HCT116 (cell line): ENCODE data around the gene ASB15. TPM values are rescaled to one million over a fixed set of nuclear protein-coding genes. Genes with fewer than 3 reads are reported as not detected.

Source experiments
- ATAC-seq: fragments of 200-7000 bp; cut with Tn5 transposase; 2 replicates; pipeline ENCODE4 v1.9.1; 2020; ENCODE audit warnings: mild to moderate bottlenecking, moderate library complexity
- BruUV-seq: library from RNA; stranded (reverse); fragments of 400-500 nt; replicated peaks from 2 replicates; lab custom pipeline; 2021; lab: Mats Ljungman, UMichigan
- CTCF ChIA-PET: fragments of 300-600 bp; sonication (Branson Sonifier 250); formaldehyde crosslinking; loops from one replicate; lab custom pipeline; 2021; ENCODE audit warnings: antibody characterized with exemption; lab: Charles Lee
- POLR2A ChIA-PET: fragments of 300-600, 350-600 bp; sonication (Branson Sonifier 250); formaldehyde crosslinking; loops from one replicate; lab custom pipeline; 2021; ENCODE audit warnings: antibody characterized with exemption; lab: Charles Lee
- RAD21 ChIA-PET, 2 experiments: fragments of 300-600 bp; sonication (Branson Sonifier 250); formaldehyde crosslinking; loops; one replicate each; lab custom pipeline; 2023; ENCODE audit warnings: low total read pairs in 2 of 2; ENCODE audit not compliant: uncharacterized antibody in 2 of 2, unreplicated experiment in 2 of 2, low non-redundant PET in 1 of 2; lab: Charles Lee
- DNase-seq: peaks from one replicate; pipeline ENCODE4 v3.0.0-alpha.2; 2010; ENCODE audit warnings: low read depth, low spot score
- H2AFZ ChIP-seq: fragments of 200-600 bp; shearing (Covaris generic), sonication (generic); 2 replicates; pipeline ENCODE4 v1.6.1; 2017; ENCODE audit warnings: low read depth, mixed run types, mixed read lengths, antibody characterized with exemption, low read length; ENCODE audit not compliant: poor library complexity, severe bottlenecking
- H3K27ac ChIP-seq: 2 replicates; pipeline ENCODE4 v1.5.1; 2012; ENCODE audit warnings: low read depth, low read length
- H3K27me3 ChIP-seq: fragments of 200-600 bp; sonication (generic); 2 replicates; pipeline ENCODE4 v1.6.1; 2016; ENCODE audit warnings: mixed run types, low read length, mixed read lengths; ENCODE audit not compliant: insufficient read depth
- H3K36me3 ChIP-seq, 2 experiments: fragments of 200-500 bp in 1 of 2; fragments of 200-600 bp in 1 of 2; sonication (Bioruptor generic) in 1 of 2; sonication (generic) in 1 of 2; 2 replicates each; pipeline versions ENCODE4 v1.5.1 to v1.6.1; 2014 to 2016; ENCODE audit warnings: low read length in 2 of 2, inconsistent platforms in 1 of 2, mixed read lengths in 1 of 2, mixed run types in 1 of 2; ENCODE audit not compliant: insufficient read depth in 2 of 2, control insufficient read depth in 1 of 2
- H3K4me1 ChIP-seq, 2 experiments: fragments of 200-600 bp in 1 of 2; sonication (generic) in 1 of 2; 2 replicates each; pipeline versions ENCODE4 v1.5.1 to v1.6.1; 2012 to 2017; ENCODE audit warnings: low read length in 2 of 2, inconsistent platforms in 1 of 2, mild to moderate bottlenecking in 1 of 2, mixed read lengths in 1 of 2, mixed run types in 1 of 2, moderate library complexity in 1 of 2; ENCODE audit not compliant: insufficient read depth in 2 of 2, control insufficient read depth in 1 of 2
- H3K4me2 ChIP-seq: fragments of 200-600 bp; sonication (generic); 2 replicates; pipeline ENCODE4 v1.6.1; 2017; ENCODE audit warnings: mixed run types, low read length, mixed read lengths
- H3K4me3 ChIP-seq, 2 experiments: fragments of 200-600 bp in 1 of 2; sonication (generic) in 1 of 2; replicated peaks in 1 of 2; 2 replicates each; pipeline ENCODE4 v1.5.1; 2011 to 2016; ENCODE audit warnings: low read length in 2 of 2, control low read depth in 1 of 2, low read depth in 1 of 2, mild to moderate bottlenecking in 1 of 2, mixed read lengths in 1 of 2, mixed run types in 1 of 2
- H3K79me2 ChIP-seq: fragments of 200-600 bp; sonication (generic); 2 replicates; pipeline ENCODE4 v1.6.1; 2017; ENCODE audit warnings: mild to moderate bottlenecking, mixed run types, low read length, moderate library complexity, mixed read lengths; ENCODE audit not compliant: insufficient read depth
- H3K9ac ChIP-seq: fragments of 200-600 bp; sonication (generic); 2 replicates; pipeline ENCODE4 v1.6.1; 2016; ENCODE audit warnings: low read length, mixed read lengths
- H3K9me2 ChIP-seq: fragments of 200-600 bp; sonication (generic), shearing (Covaris generic); 2 replicates; pipeline ENCODE4 v1.6.1; 2017; ENCODE audit warnings: mixed run types, mild to moderate bottlenecking, moderate library complexity; ENCODE audit not compliant: insufficient read depth
- H3K9me3 ChIP-seq, 2 experiments: fragments of 200-500 bp in 1 of 2; fragments of 200-600 bp in 1 of 2; sonication (Bioruptor generic) in 1 of 2; sonication (generic) in 1 of 2; 2 replicates each; pipeline ENCODE4 v1.6.1; 2014 to 2017; ENCODE audit warnings: low read length in 2 of 2, mixed read lengths in 2 of 2, inconsistent platforms in 1 of 2, low read depth in 1 of 2, mild to moderate bottlenecking in 1 of 2, mixed run types in 1 of 2, moderate library complexity in 1 of 2; ENCODE audit not compliant: control insufficient read depth in 1 of 2, insufficient read depth in 1 of 2
- H4K20me1 ChIP-seq: fragments of 200-600 bp; sonication (generic), shearing (Covaris generic); 2 replicates; pipeline ENCODE4 v1.6.1; 2017; ENCODE audit warnings: mixed run types, mild to moderate bottlenecking, moderate library complexity; ENCODE audit not compliant: insufficient read depth
- CBX3 ChIP-seq: IDR thresholded peaks from 2 replicates; pipeline ENCODE4 v1.6.1; 2012; ENCODE audit warnings: low read depth
- CTCF ChIP-seq, 3 experiments: fragments of 200-600 bp in 1 of 3; sonication (generic) in 1 of 3; IDR thresholded peaks in 2 of 3; conservative IDR thresholded peaks in 1 of 3; 2 replicates each; pipeline ENCODE4 v1.5.1; 2012 to 2017; ENCODE audit warnings: low read depth in 2 of 3, low read length in 2 of 3, antibody characterized with exemption in 1 of 3, borderline replicate concordance in 1 of 3, control low read depth in 1 of 3, mild to moderate bottlenecking in 1 of 3, mixed read lengths in 1 of 3, mixed run types in 1 of 3, moderate library complexity in 1 of 3; ENCODE audit not compliant: insufficient read depth in 1 of 3
- ELF1 ChIP-seq: IDR thresholded peaks from 2 replicates; pipeline ENCODE4 v1.6.1; 2012; ENCODE audit warnings: low read depth, borderline replicate concordance
- EZH2 ChIP-seq: fragments of 200-600 bp; sonication (generic); IDR thresholded peaks from 2 replicates; pipeline ENCODE4 v1.6.1; 2017; ENCODE audit warnings: antibody characterized with exemption, mixed run types
- MAX ChIP-seq: IDR thresholded peaks from 2 replicates; pipeline ENCODE4 v1.6.1; 2012
- POLR2AphosphoS5 ChIP-seq: IDR thresholded peaks from 2 replicates; pipeline ENCODE4 v1.6.1; 2011; ENCODE audit warnings: mild to moderate bottlenecking, low read depth, low read length, moderate library complexity
- REST ChIP-seq: IDR thresholded peaks from 2 replicates; pipeline ENCODE4 v1.6.1; 2012; ENCODE audit warnings: low read depth
- SIN3A ChIP-seq: IDR thresholded peaks from 2 replicates; pipeline ENCODE4 v1.6.1; 2012; ENCODE audit warnings: low read depth
- SP1 ChIP-seq: IDR thresholded peaks from 2 replicates; pipeline ENCODE4 v1.6.1; 2012; ENCODE audit warnings: low read depth
- SRF ChIP-seq: IDR thresholded peaks from 2 replicates; pipeline ENCODE4 v1.6.1; 2012; ENCODE audit warnings: low read depth
- TCF7L2 ChIP-seq: IDR thresholded peaks from 2 replicates; pipeline ENCODE4 v1.7.0; 2011; ENCODE audit warnings: borderline replicate concordance, inconsistent platforms; ENCODE audit not compliant: insufficient read depth, insufficient read length; ENCODE audit errors: extremely low read depth
- YY1 ChIP-seq: IDR thresholded peaks from 2 replicates; pipeline ENCODE4 v1.6.1; 2011; ENCODE audit warnings: low read length, low read depth, moderate library complexity, mild to moderate bottlenecking; ENCODE audit not compliant: insufficient replicate concordance; ENCODE audit errors: extremely low read depth
- ZBTB33 ChIP-seq: IDR thresholded peaks from 2 replicates; pipeline ENCODE4 v1.6.1; 2011; ENCODE audit warnings: mild to moderate bottlenecking, low read length, moderate library complexity; ENCODE audit not compliant: insufficient replicate concordance; ENCODE audit errors: extremely low read depth
- ZFX ChIP-seq: fragments of 450-650 bp; IDR thresholded peaks from 2 replicates; pipeline ENCODE4 v1.6.1; 2017
- intact Hi-C: fragments of 100-400 bp; cut with micrococcal nuclease; formaldehyde crosslinking; loops from 2 replicates; pipeline ENCODE4 v1.10.0; 2022
- total RNA-seq: library from RNA; stranded (reverse); gene quantifications from one replicate; pipeline ENCODE4 v1.2.1, GENCODE V29; 2021; ENCODE audit not compliant: unreplicated experiment

The ASB15 gene
- total RNA-seq, 1 experiment from 2014 or later, result not detected

GRCh38 chr7:123602648-123603047 lies 1.0 kb downstream of the ASB15 start (continued):
- TF ChIP-seq CTCF (IDR thresholded peaks at IDR 0.05 in 2 of 3, conservative IDR thresholded peaks at IDR 0.05 in 1 of 3; ENCODE audit: borderline replicate concordance in 1 of 3, insufficient read depth in 1 of 3, low read depth in 2 of 3, low read length in 2 of 3) (no peak), MAX (no peak)

- Histone ChIP-seq H3K4me3 (no peak overlapping the region), H3K27me3 (no peaks in the 10 kb centered on the region), H4K20me1 (no peaks in the 10 kb centered on the region), H3K4me1 (no peaks in the 10 kb centered on the region), H3K9me3 (no peaks in the 10 kb centered on the region), H3K27ac (no peak overlapping the region), H3K79me2 (no peaks in the 10 kb centered on the region), H3K9ac (no peak overlapping the region), H2AFZ (no peak overlapping the region), H3K36me3 (no peaks in the 10 kb centered on the region), H3K4me2 (no peak overlapping the region), H3K9me2 (no peaks in the 10 kb centered on the region; the same call in 1 of the 2 replicates)
- intact Hi-C loops, result no loop called here
- no TSS peak for BruUV-seq
- ChIA-PET RAD21 (no interaction called here), POLR2A (no interaction called here), CTCF (no interaction called here)
- ATAC-seq (no peak), DNase-seq (no peak)
- no peak for TF ChIP-seq EZH2
- no peak for TF ChIP-seq TCF7L2
- no peak for TF ChIP-seq CTCF (IDR thresholded peaks at IDR 0.05 in 2 of 3, conservative IDR thresholded peaks at IDR 0.05 in 1 of 3; ENCODE audit: borderline replicate concordance in 1 of 3, insufficient read depth in 1 of 3, low read depth in 2 of 3, low read length in 2 of 3)
- TF ChIP-seq YY1, result no peak
- no peak for TF ChIP-seq SRF
- TF ChIP-seq POLR2AphosphoS5, result no peak
- no peak for TF ChIP-seq CBX3
- TF ChIP-seq ZBTB33, result no peak
- TF ChIP-seq ZFX, result no peak
- TF ChIP-seq SP1, result no peak
- no peak for TF ChIP-seq SIN3A
- TF ChIP-seq ELF1, result no peak
- no peak for TF ChIP-seq REST
Observed at GRCh38 chr7:123604739-123605138, 3.1 kb downstream of the ASB15 start.
